ENCODE measurements around the gene SIRT5.

GRCh38 chr6:13538084-13538483 is 36.3 kb upstream of the SIRT5 start:
- peak in 4 of 6 experiments; percentile 30 to 54 (median 48) for TF ChIP-seq CTCF (IDR thresholded peaks at IDR 0.05)
- TF ChIP-seq POLR2A (IDR thresholded peaks at IDR 0.05): no peak

All from thyroid gland (tissue), 4 donors.